ENCODE data around the gene MAP2K7.
"Not testable (repeated sequence)": the region's sequence is repeated elsewhere in the genome, so short reads cannot be mapped to it uniquely, and the experiment has no call there.

Gene MAP2K7

GRCh38 chr19:7903244-7904073 lies at the start of gene MAP2K7:
TSS of gene MAP2K7 (plus strand) at chr19:7903877. CDS start at chr19:7903945, 68 bp downstream.
- DNase-seq: peak; percentile 99

- no peak for DNase-seq
Measured at GRCh38 chr19:7855426-7856108, 48.1 kb upstream of the MAP2K7 start.

- no peak for DNase-seq
Measured at GRCh38 chr19:7856109-7856591, 47.5 kb upstream of the MAP2K7 start.

GRCh38 chr19:7856679-7857663 lies 46.7 kb upstream of the MAP2K7 start:
- no peak for DNase-seq

- no peak for DNase-seq
Measured at GRCh38 chr19:7857727-7858108, 46.0 kb upstream of the MAP2K7 start.

- DNase-seq: no peak
Measured at GRCh38 chr19:7858109-7858770, 45.4 kb upstream of the MAP2K7 start.

GRCh38 chr19:7859087-7859486 lies 44.6 kb upstream of the MAP2K7 start:
- not testable (repeated sequence) for DNase-seq

GRCh38 chr19:7859831-7860713 lies 43.6 kb upstream of the MAP2K7 start:
- no peak for DNase-seq

GRCh38 chr19:7860714-7861618 lies 42.7 kb upstream of the MAP2K7 start:
- no peak for DNase-seq

GRCh38 chr19:7861619-7862412 lies 41.9 kb upstream of the MAP2K7 start:
- no peak for DNase-seq

GRCh38 chr19:7862413-7862951 lies 41.2 kb upstream of the MAP2K7 start:
- DNase-seq: no peak

GRCh38 chr19:7863157-7863970 lies 40.3 kb upstream of the MAP2K7 start:
- no peak for DNase-seq

- no peak for DNase-seq
Measured at GRCh38 chr19:7863971-7864689, 39.5 kb upstream of the MAP2K7 start.

GRCh38 chr19:7864690-7865074 lies 39.0 kb upstream of the MAP2K7 start:
- no peak for DNase-seq

- no peak for DNase-seq
Measured at GRCh38 chr19:7865262-7865911, 38.3 kb upstream of the MAP2K7 start.

GRCh38 chr19:7866399-7867091 lies 37.1 kb upstream of the MAP2K7 start:
- DNase-seq: no peak

All from midbrain (tissue), 1 donor.